GM18868 (cell line): ENCODE results near the gene CRYGB.

Source experiments
- ATAC-seq: cut with Tn5 transposase; IDR thresholded peaks from one replicate; pipeline ENCODE4 v1.9.1; 2021; ENCODE audit warnings: mild to moderate bottlenecking, moderate library complexity; ENCODE audit not compliant: unreplicated experiment

The CRYGB gene

GRCh38 chr2:208146006-208146405, at the start of gene CRYGB:
Gene CRYGB, minus strand, starts transcription at chr2:208146158. Its CDS starts 38 bp downstream, at chr2:208146120.
- no peak for ATAC-seq

GRCh38 chr2:208195531-208195930, 49.6 kb upstream of the CRYGB start:
- ATAC-seq, result no peak

GRCh38 chr2:208192611-208193236, 46.8 kb upstream of the CRYGB start:
- ATAC-seq, result no peak

- no peak for ATAC-seq
Measured at GRCh38 chr2:208189810-208190503, 44.0 kb upstream of the CRYGB start, which contains the start of gene C2orf80. Gene C2orf80, minus strand, starts transcription at chr2:208190030. Its CDS starts 3,044 bp downstream, at chr2:208186986.

GRCh38 chr2:208189069-208189809, 43.3 kb upstream of the CRYGB start:
- ATAC-seq, result no peak

GRCh38 chr2:208186893-208187292, 40.9 kb upstream of the CRYGB start:
- ATAC-seq, result no peak

GRCh38 chr2:208186465-208186864, 40.5 kb upstream of the CRYGB start:
- ATAC-seq, result no peak

GRCh38 chr2:208183972-208184705, 38.2 kb upstream of the CRYGB start:
- no peak for ATAC-seq

GRCh38 chr2:208183526-208183925, 37.6 kb upstream of the CRYGB start:
- ATAC-seq, result no peak

GRCh38 chr2:208182835-208183234, 36.9 kb upstream of the CRYGB start:
- no peak for ATAC-seq

GRCh38 chr2:208179028-208179609, 33.2 kb upstream of the CRYGB start:
- no peak for ATAC-seq

- no peak for ATAC-seq
Measured at GRCh38 chr2:208175840-208176153, 29.8 kb upstream of the CRYGB start.

- peak; percentile 100 for ATAC-seq
Measured at GRCh38 chr2:208175069-208175839, 29.3 kb upstream of the CRYGB start.

- no peak for ATAC-seq
Measured at GRCh38 chr2:208174144-208174543, 28.2 kb upstream of the CRYGB start.

- no peak for ATAC-seq
Measured at GRCh38 chr2:208172125-208172524, 26.2 kb upstream of the CRYGB start.

GRCh38 chr2:208164951-208165755, 19.2 kb upstream of the CRYGB start:
- no peak for ATAC-seq

- no peak for ATAC-seq
Measured at GRCh38 chr2:208163489-208163888, 17.5 kb upstream of the CRYGB start, which contains the start of gene CRYGA. Gene CRYGA, minus strand, starts transcription at chr2:208163589. Its CDS starts 33 bp downstream, at chr2:208163556.

GRCh38 chr2:208156439-208156838, 10.5 kb upstream of the CRYGB start:
- no peak for ATAC-seq

GRCh38 chr2:208153156-208153555, 7.2 kb upstream of the CRYGB start:
- ATAC-seq, result no peak
